ENCODE measurements around the gene MLH3.

DNA sequence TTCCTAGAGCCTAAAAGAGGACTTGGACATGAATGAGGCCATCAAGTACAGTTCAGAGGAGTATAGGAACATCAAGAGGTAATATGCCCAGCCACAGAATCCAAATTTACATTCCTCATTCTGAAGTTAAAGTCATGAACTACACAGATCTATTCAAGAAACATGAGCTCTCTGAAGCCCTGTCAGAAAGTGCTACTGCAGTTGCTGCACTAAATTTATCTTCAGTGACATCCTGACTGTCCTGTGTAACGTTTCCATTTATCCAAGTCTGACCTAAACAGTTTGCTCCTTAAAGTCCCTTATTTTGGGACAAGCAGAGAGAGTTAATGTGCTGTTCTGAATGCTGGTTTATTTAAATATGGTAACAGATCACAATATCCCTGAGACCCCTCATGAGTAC is 47.4 kb upstream of the MLH3 start:
- TF ChIP-seq CTCF (IDR thresholded peaks at IDR 0.05): no peak
- TF ChIP-seq POLR2A (IDR thresholded peaks at IDR 0.05; ENCODE audit: low read depth): no peak
- TF ChIP-seq POLR2AphosphoS5 (IDR thresholded peaks at IDR 0.05): no peak

Data from esophagus muscularis mucosa (tissue), 3 donors.